Inflammatory macrophage (primary cell): ENCODE results near the gene C22orf23.

Experiments used
- DNase-seq, 2 donors: peaks; one replicate each; pipeline ENCODE4 v3.0.0-alpha.2; 2020 to 2022
- total RNA-seq, 18 experiments: gene quantifications; one replicate each; lab custom pipeline; 2026; ENCODE audit warnings: mixed read lengths in 6 of 18, inconsistent platforms in 2 of 18; lab: John Stamatoyannopoulos, UW

The C22orf23 gene
- 0 to 0.08 (median 0.02) reads per million in 18 experiments for total RNA-seq

DNA sequence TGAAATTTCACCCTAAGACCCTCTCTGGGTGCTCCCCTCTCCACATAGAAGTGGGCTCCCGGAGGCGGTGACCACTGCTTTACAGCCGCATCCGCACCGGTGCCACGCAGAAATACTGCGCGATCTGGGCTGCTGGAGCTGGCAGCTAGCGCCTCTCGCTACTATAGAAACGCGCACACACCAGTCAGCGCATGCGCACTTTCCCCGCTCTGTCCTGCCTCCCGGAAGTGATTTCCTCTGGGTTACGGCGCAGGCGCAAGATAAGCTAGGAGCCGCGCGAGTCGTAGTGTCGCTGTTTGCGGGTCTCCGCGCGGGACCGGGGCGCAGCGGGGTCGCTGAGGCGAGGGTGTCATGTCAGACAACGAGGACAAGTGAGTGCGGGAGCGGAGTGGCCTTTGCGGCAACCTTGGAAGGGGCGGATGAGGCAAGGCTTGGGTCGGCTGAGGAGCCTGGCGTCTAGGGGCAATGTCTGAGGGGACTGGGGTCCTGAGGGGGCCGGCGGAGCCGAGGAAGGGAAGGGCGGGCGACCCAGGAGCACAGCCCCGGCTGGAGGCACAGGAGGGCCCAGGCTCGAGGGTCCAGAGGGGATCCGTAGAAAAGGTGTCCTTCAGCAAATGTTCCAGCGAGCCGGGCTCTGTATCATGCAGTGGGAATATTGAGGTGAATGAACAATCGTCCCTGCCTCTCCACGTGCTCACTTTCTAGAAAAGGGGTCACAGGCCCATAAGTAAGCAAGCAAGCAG, at the start of gene C22orf23, which contains the start of gene POLR2F:
Gene C22orf23 (minus strand): TSS at position 165 of the 743 bp plus-strand sequence. CDS start 452 bp downstream, outside the sequence.
Gene POLR2F (plus strand): TSS at position 263 of the 743 bp plus-strand sequence. CDS start 89 bp downstream, at position 352.
- peak; percentile 97 to 98 for DNase-seq

DNA sequence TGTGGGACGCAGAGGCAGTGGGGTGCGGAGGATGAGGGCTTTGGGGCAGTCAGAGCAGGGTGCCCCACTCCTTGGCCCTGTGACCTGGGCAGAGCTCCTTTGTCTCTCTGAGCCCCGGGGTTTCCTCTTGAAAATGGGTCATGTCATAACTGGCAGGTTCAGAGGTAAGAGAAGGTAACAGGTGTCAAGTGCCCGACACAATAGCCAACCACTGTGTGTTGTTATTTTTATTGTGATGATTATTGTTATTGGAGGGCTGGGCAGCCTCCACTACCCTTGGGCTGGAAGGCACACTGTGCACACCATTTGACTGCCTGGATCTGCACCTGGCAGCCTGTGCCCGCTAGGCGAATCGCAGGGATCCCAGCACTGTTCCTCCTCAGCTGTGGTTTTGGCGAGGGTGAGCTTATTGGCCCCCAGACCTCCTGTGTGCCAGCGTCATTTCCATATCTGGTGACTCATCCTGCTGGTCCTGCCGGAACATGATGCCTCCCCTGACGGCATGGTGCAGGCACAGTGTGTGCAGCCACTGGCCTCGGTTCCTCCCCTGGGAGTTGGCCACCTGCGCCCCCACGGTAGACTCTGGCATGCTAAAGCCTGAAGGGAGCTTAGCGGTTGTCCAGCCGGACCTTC, 46.4 kb upstream of the C22orf23 start:
- peak in 1 of 2 donors; percentile 25 for DNase-seq

GRCh38 chr22:37999236-37999635, 45.8 kb upstream of the C22orf23 start:
- no peak for DNase-seq

- no peak for DNase-seq
Observed at GRCh38 chr22:37998543-37998942, 45.1 kb upstream of the C22orf23 start.

GRCh38 chr22:37996515-37997246, 43.3 kb upstream of the C22orf23 start:
- no peak for DNase-seq

DNA sequence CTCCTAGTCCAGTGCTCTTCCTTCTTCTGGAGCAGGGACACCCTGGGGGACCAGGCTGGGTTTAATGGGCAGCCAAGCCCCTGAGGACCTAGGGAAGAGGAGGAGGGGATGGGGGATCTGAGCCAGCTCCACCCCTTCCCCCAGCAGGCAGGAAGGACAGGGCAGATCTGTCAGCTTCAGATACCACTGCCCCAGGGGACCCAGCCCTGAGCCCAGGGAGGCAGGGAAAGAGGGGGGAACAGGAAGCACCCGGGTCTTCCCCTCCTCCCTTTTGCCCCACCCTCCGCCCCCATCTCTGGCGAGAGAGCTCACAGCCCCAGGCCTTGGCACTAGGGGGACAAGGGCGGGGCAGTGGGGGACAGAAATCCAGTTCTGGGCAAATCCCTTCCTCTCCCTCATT, 42.7 kb upstream of the C22orf23 start:
- DNase-seq, result no peak

- DNase-seq, result no peak
Observed at GRCh38 chr22:37995460-37995859, 42.1 kb upstream of the C22orf23 start.

DNA sequence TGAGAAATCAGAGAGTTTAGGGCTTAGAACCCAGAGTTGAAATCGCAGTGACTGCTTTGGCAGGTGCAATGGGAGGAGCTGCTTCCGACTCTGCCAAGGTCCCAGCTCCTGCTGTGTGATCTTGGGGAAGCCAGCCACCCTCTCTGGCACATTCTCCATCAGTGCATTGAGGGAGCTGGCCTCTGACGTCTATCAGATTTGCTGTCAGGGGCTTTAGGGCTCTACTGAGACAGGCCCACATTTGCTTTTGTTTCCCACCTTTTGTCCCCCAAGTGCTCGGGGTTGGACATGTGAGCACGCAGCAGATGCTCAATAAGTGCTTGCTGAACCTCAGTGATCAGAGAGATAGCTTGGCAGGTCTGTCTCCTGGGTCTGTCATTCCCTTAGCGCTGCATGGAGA, 41.6 kb upstream of the C22orf23 start:
- no peak for DNase-seq

GRCh38 chr22:37994049-37994448, 40.6 kb upstream of the C22orf23 start:
- DNase-seq, result no peak

GRCh38 chr22:37991731-37992442, 38.5 kb upstream of the C22orf23 start:
- no peak for DNase-seq

DNA sequence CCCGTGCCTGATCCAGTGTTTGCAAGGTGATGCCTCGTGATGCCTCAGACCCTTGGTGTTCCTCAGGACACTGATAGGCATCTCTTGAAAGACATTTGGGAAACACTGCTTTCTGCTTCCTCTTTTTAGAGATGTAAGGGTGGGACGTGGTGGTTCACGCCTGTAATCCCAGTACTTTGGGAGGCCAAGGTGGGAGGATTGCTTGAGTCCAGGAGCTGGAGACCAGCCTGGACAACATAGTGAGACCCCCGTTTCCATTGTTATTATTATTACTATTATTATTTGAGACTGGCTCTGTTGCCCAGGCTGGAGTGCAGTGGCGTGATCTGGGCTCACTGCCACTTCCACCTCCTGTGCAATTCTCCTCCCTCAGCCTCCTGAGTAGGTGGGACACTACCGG, 37.5 kb upstream of the C22orf23 start:
- DNase-seq, result no peak

- DNase-seq, result no peak
Observed at GRCh38 chr22:37990301-37990700, 36.9 kb upstream of the C22orf23 start.

GRCh38 chr22:37989146-37990045, 36.0 kb upstream of the C22orf23 start:
- no peak for DNase-seq

- DNase-seq, result no peak
Observed at GRCh38 chr22:37986371-37986770, 33.0 kb upstream of the C22orf23 start.

- DNase-seq, result no peak
Observed at GRCh38 chr22:37985751-37986281, 32.4 kb upstream of the C22orf23 start.

DNA sequence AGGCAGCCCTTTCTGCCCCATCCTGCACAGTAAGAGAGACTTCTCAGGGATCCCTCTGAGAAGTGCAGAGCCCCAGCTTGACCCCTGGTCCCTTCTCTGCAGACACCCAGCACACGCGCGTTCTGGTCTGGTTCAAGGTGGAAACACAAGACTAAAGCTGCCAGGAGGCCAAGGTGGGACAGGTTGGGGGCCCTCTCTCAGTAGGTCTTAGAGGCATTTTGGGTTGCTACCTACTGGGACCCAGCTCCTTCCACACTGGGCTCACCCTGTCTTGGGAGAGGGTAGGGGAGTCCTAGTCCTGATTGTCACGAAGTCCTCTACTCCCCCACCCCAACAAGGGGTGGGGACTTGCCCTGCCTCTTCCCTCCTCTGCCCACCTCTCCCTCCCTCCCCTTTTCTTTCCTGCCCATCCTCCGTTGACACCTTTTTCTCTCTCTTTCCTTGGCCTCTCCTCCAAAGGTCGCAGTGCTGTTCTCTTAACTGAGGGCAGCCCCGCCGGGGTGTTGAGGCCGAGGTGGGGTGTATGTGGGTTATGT, 31.7 kb upstream of the C22orf23 start:
- DNase-seq, result no peak

DNA sequence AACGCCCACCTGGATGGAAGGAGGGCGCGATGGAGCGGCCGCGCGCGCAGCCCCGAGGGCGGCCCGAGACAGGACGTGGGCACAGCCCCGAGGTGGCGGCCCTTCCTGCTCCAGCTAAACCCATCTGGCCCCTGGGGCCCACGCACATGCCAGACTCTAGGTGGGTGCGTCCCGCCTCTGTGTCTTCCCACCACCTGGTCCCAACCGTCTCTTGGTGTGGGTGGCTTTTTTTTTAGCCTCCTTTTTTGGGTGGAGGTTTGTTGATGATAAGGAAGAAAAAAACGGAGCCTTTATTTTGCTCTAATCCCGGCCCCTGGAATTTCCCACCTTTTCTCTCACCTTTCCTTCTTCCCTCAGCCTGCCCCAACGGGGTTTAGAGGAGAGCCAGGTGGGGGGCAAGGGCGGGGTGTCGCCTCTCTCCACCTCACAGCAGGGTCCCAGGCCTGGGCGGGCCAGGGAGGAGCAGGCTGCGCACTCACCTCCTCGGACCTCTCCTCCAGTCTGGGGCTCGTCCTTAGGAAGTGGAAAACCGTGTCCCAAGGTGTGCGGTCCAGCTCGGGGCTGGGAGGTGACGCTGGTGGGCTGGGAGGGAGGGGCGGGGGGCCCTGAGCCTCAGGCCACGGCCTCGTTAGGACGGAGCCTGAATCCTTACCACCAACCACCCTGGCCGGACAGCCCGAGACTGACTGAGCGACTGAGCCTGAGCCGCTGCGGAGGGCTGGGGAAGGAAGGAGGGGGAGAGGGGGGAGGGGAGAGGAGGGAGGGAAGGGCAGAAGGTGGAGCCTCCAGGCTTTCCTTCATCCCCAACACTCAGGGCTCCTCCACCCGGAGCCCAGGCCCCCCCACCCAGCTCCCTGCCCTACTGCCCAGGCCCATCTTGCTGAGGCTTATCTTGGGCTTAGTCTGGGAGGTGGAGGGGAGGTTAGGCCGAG, 30.7 kb upstream of the C22orf23 start, which contains the start of gene SOX10:
Gene SOX10 (minus strand): TSS at position 696 of the 932 bp plus-strand sequence. CDS start 771 bp downstream, outside the sequence.
- no peak for DNase-seq

DNA sequence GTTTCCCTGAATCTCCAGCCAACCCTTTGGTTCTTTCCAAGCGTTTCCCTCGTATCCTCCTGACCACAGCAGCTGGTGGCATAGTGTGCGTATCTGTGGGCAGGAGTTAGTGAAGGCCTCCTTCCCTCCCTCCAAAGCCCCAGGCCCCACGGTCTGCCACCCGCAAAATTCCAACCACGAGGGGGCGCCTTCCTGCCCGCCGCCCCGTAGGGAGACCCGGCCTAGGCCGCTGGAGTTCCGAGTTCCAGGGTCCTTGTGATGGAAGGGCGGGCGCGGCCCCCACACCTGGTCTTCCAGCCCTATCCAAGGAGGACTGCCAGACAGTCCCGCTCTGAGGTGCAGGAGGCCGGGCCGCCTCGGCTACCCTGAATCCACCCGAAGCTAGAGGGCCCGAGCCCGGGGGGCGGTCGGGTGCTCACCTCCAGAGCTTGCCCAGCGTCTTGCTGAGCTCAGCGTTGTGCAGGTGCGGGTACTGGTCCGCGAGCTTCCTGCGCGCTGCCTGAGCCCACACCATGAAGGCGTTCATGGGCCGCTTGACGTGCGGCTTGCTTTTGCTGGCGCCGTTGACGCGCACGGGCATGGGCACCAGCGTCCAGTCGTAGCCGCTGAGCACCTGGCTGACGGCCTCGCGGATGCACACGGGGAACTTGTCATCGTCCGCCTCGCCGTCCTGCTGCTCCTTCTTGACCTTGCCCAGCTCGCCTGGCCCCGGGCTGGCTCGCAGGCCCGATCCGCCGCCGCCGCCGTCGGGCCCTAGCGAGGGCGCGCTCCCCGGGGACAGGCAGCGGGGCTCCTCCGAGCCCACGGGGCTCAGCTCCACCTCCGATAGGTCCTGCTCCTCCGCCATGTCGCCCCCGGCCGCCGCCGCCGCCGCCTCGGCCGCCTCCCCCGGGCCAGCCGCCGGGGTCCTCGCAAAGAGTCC, 29.8 kb upstream of the C22orf23 start:
- DNase-seq, result no peak
